GM19397 (cell line): Measurements from ENCODE around the gene SEMA4F.

Experiments
- ATAC-seq: cut with Tn5 transposase; IDR thresholded peaks from one replicate; pipeline ENCODE4 v1.9.1; 2021; ENCODE audit warnings: mild to moderate bottlenecking, moderate library complexity; ENCODE audit not compliant: unreplicated experiment

Gene SEMA4F

GRCh38 chr2:74658516-74658915, 4.5 kb downstream of the SEMA4F start:
- no peak for ATAC-seq

GRCh38 chr2:74659462-74659861, 5.4 kb downstream of the SEMA4F start:
- no peak for ATAC-seq

DNA sequence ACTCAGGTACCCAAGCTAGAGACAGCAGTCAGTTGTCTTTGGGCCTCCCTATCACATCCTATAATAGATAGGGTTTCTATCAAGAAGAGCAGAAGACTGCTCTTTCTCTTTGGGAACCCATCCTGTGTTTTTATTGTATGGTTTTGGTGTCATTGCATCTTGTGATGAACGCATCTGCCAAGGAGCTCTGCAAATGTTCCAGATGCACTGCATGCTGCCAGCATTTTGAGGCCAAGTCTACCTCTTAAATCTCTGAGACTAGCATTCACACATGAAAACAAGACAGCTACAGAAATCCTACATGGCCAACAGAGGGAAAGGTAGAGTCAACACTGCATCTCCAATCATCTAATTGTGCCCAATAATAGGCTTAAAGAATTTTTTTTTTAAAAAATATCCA, 14.0 kb downstream of the SEMA4F start:
- ATAC-seq, result no peak

DNA sequence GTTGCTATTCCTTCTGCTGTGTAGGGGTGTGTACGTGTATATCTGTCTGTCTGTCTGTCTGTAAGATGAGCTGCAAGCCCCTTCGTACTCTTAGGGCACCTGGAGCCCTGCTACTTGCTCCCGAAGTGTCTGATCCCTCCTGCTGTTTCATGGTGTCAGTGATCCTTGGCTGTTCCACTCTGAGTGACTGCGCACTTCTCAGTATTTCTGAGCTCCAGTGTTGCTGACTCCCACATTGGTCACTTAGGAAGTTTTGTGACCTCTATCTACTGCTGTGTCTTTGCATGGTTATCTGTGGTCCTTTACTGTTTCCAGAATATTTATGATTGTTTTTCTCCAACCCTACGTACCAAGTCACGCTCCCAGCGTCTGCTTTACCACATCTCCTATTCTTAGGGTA, 16.2 kb downstream of the SEMA4F start:
- ATAC-seq, result no peak

GRCh38 chr2:74671479-74671878, 17.4 kb downstream of the SEMA4F start:
- ATAC-seq, result no peak

GRCh38 chr2:74673826-74674528, 19.9 kb downstream of the SEMA4F start:
- no peak for ATAC-seq

- ATAC-seq, result no peak
These were observed 21.0 kb downstream of the SEMA4F start for GRCh38 chr2:74675090-74675489.

DNA sequence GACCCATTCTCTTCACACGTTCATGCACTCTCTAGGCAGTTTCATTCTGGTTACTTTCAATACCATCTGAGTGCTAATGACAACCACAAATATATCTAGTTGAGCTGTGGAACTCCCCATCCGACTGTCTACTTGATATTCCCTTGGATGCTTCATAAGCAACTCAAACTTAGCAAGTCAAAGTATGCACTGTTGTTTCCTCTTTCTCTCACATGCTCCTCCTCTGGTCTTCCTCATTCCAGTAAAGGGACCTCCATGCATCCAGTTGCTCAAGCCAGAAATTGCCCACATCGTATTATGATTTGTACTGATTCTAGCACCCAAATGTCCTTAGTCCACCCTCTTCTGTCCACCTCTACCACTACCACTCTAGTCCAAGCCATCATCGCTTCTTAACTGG, 22.3 kb downstream of the SEMA4F start:
- no peak for ATAC-seq

DNA sequence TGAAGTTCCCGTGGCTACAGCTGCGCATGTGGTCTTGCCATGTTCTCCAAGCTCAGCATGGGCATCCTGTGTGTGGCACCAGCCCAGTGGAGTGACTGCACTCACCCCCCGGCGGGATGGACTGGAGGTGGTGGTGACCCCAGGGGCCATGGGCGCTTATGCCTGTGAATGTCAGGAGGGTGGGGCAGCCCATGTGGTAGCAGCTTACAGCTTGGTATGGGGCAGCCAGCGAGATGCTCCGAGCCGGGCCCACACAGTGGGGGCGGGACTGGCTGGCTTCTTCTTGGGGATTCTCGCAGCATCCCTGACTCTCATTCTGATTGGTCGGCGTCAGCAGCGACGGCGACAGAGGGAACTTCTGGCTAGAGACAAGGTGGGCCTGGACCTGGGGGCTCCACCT, 25.6 kb downstream of the SEMA4F start:
- no peak for ATAC-seq

DNA sequence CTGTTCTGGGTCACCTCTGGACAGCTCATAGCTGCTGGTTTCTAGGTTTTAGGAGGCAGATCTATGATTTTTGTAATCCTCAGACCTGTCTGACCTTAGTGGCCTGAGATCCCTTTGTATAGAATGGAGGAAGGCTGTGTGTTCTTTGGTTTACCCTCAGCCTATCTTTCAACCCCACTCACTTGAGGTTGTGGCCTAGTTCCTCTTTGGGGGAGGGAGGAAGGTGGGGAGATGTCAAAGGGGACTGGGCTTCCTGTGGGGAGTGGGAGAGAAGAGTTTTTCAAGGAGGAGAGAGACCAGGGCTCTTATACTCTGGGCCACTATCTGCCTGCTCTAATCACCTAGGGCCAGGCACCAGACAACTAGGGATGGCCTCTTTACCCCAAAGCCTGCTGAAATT, 28.5 kb downstream of the SEMA4F start:
- no peak for ATAC-seq

- no peak for ATAC-seq
These were observed 31.4 kb downstream of the SEMA4F start for GRCh38 chr2:74685408-74685807.

- no peak for ATAC-seq
These were observed 34.8 kb downstream of the SEMA4F start for GRCh38 chr2:74688881-74689280.

- no peak for ATAC-seq
These were observed 35.6 kb downstream of the SEMA4F start for GRCh38 chr2:74689671-74690070.

DNA sequence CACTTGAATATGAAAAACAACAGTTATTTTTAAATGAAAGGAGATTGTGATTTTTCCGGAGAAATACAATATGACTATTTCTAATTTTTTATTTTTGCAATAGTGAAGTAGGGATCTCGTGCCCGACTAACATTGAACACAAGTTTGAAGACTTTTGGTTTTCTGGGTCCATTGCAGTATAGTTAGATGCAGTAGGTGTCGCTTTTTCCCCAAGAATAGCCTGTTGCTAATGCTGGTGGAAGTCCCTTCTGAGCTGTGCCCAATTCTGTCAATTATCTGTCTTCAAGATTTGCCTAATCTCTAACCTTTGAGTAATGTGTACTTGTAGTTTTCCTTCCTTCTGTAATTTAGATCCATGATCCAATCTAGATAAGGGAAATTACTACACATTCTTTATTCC, 36.5 kb downstream of the SEMA4F start:
- peak; percentile 80 for ATAC-seq

GRCh38 chr2:74691929-74692328, 37.9 kb downstream of the SEMA4F start:
- ATAC-seq, result no peak

DNA sequence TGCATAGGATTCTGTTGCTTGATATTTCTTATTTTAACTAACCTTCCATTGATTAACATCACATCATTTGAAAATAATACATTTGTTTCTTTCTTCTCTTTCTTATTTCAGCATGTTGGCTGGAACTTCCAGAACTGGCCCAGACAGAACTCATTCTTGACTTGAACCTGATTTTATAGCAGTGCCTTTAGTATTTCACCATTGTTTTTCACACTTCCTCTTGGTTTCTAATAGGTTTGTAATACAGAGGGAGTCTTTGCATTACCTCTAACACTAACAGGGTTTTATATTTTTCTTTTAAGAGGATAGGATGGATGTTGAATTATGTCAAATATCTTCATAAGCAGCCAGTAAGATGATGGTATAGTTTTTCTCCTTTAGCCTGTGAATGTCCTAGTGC, 39.2 kb downstream of the SEMA4F start:
- no peak for ATAC-seq

GRCh38 chr2:74693668-74694067, 39.6 kb downstream of the SEMA4F start:
- ATAC-seq, result no peak

GRCh38 chr2:74694281-74694680, 40.2 kb downstream of the SEMA4F start:
- ATAC-seq, result no peak

DNA sequence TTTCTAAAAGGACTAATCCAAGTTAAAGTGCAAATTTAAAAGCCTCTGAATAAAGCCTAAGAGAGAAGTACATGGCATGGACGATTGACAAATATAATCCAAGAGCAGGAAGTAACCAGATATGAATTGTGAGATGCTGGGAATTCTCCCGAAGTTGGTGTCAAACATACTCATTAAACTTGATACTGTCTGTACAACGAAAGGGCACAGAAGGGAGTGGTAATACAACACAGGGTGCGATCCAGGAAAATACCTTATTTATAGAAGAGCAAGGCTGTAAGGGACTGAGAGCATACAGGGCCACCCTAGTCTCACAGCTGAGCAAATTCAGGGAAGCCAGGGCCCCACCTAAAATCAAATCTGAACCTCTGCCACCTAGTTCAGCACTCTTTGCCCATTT, 41.6 kb downstream of the SEMA4F start:
- ATAC-seq, result no peak

DNA sequence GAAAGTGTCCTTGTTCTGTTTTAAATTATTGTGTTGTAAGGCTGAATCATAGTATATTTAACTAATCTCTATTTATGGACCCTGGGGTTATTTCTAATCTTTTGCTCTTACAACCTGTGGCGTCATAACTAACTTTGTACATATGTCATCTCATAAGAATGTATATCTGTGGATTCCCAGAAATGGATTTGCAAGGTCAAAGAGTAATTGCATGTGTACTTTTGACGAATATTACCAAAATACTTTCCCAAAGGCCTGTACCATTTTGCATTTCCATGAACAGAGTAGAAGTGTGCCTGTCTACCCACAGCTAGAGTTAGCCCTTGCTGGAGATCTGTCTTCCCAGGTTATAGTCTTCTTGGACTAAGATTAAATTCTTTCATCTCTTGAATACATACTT, 42.8 kb downstream of the SEMA4F start:
- ATAC-seq, result no peak

DNA sequence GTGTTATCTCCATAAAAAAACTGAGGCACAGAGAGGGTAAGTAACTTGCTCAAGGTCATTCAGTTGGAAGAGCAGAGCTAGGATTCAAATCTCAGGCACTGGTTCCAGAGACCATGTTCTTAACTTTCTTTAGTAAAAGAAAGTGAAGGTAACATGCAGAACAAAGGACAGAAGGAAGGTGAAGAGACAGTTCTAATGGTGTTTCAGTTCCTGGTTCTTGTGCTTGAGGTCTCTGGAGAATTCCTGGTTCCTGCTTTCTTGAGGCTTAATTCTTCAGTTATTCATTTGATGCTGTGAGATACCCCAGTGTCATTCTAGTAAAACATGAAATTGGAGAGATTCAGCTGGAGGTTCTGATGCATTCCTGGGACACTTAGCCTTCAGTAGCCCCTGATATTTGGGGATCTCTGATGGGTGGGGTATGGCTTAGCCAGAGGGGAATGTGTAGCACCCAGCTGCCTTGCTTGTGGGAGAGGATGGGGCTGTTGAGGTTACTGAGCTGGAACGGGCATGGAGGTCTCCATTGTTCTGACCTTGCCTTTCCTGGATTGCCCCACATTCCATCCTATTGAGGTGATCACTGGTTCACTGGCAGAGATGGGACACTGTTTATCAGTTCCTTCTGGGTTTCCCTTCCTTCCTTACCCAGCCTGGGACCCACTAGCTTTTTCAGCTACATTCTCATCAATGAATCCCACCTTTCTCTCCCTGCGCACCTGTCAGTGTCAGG, 46.8 kb downstream of the SEMA4F start:
- no peak for ATAC-seq

- ATAC-seq, result no peak
These were observed 48.1 kb downstream of the SEMA4F start for GRCh38 chr2:74702001-74702715.
